Small intestine (tissue), 7 donors: ENCODE results near the gene TTC39C. TPM values are rescaled to one million over a fixed set of nuclear protein-coding genes. Genes with fewer than 3 reads are reported as not detected.
"Not testable (repeated sequence)": the region's sequence is repeated elsewhere in the genome, so short reads cannot be mapped to it uniquely, and the experiment has no call there.

Experiments used
- DNase-seq, 2 donors: peaks; one replicate each; pipeline versions ENCODE4 v3.0.0 to v3.0.0-alpha.2; 2013
- FAIRE-seq: peaks from 2 replicates; lab custom pipeline; 2012; peaks lifted over from hg19 to GRCh38; lab: Jason Lieb, UNC
- H3K27ac ChIP-seq, 3 donors: one replicate each; pipeline ENCODE4 v1.5.1; 2013; ENCODE audit warnings: low read length in 2 of 3, mild to moderate bottlenecking in 2 of 3, control low read depth in 1 of 3, inconsistent platforms in 1 of 3, low read depth in 1 of 3, moderate library complexity in 1 of 3
- H3K27me3 ChIP-seq, 3 donors: one replicate each; pipeline ENCODE4 v1.6.1; 2013; ENCODE audit warnings: low read length in 3 of 3, inconsistent platforms in 1 of 3; ENCODE audit not compliant: control insufficient read depth in 3 of 3, insufficient read depth in 3 of 3
- H3K36me3 ChIP-seq, 3 donors: one replicate each; pipeline ENCODE4 v1.6.1; 2013; ENCODE audit warnings: low read length in 3 of 3, inconsistent platforms in 1 of 3, low read depth in 1 of 3, mild to moderate bottlenecking in 1 of 3, moderate library complexity in 1 of 3; ENCODE audit not compliant: control insufficient read depth in 3 of 3, insufficient read depth in 2 of 3
- H3K4me1 ChIP-seq, 3 donors: one replicate each; pipeline ENCODE4 v1.6.1; 2013; ENCODE audit warnings: low read length in 2 of 3, inconsistent platforms in 1 of 3, low read depth in 1 of 3, mild to moderate bottlenecking in 1 of 3, moderate library complexity in 1 of 3; ENCODE audit not compliant: control insufficient read depth in 3 of 3, insufficient read depth in 2 of 3
- H3K4me3 ChIP-seq, 3 donors: one replicate each; pipeline ENCODE4 v1.5.1; 2013; ENCODE audit warnings: low read length in 3 of 3, control low read depth in 1 of 3, inconsistent platforms in 1 of 3, low read depth in 1 of 3, mild to moderate bottlenecking in 1 of 3, moderate library complexity in 1 of 3
- H3K9me3 ChIP-seq, 2 donors: one replicate each; pipeline ENCODE4 v1.6.1; 2013; ENCODE audit warnings: low read depth in 1 of 2, low read length in 1 of 2; ENCODE audit not compliant: control insufficient read depth in 2 of 2, insufficient read depth in 1 of 2
- WGBS, 3 donors: extraction: QIAGEN DNeasy Blood & Tissue Kit; methylation state at CpG; one replicate each; pipeline ENCODE4 v1.1.7; 2013; 5-methylcytosine and 5-hydroxymethylcytosine counted together
- polyA plus RNA-seq, 4 donors: library from polyadenylated mRNA; stranded (reverse) in 3 of 4; unstranded in 1 of 4; fragments of 200-250 nt in 3 of 4; fragments of 120-200 nt in 1 of 4; gene quantifications; one replicate each; pipeline versions ENCODE4 v1.2.1 to v1.2.3, GENCODE V29; 2013
- donor health status: healthy with polysubstance abuse.
- donor health status: control.
- donor health status: control.
- donor health status: Bipolar disorder and iron deficiency.
- donor health status: healthy.

The TTC39C gene
- polyA plus RNA-seq, 4 donors, result 4.9 to 10.3 (median 8.1) TPM

DNA sequence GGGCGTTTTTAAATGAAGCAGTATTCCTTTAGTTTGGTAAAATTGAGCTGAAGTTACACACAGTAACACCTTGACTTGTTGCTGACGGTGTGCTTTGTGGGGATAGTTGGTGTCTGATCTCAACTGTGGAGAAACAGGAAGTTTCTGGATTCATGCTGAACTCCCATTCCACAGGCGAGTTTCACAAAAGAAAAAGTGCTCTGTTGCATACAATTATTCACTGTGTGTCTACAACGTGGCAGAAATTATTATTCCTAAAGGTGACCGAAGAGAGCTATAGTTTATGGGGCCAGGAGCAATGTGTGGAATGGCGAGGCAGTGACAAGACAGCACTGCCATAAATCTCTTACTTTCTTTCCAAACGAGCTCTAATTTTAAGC, 123.8 kb downstream of the TTC39C start:
- Histone ChIP-seq H3K27ac (peak overlapping the region in 1 of 3 donors; percentile 52), H3K27me3 (peaks cover 0 to 5% (median 0%) of the 10 kb centered on the region in 3 donors), H3K4me1 (no peaks in the 10 kb centered on the region), H3K4me3 (peak overlapping the region in 2 of 3 donors; percentile 49 to 67), H3K9me3 (peaks cover 0 to 4% of the 10 kb centered on the region in 2 donors), H3K36me3 (no peaks in the 10 kb centered on the region)
- WGBS, 3 donors, result 19 to 33% (median 29%) methylated on average over 7 of the region's 7 CpGs
- FAIRE-seq (no peak), DNase-seq (no peak)

DNA sequence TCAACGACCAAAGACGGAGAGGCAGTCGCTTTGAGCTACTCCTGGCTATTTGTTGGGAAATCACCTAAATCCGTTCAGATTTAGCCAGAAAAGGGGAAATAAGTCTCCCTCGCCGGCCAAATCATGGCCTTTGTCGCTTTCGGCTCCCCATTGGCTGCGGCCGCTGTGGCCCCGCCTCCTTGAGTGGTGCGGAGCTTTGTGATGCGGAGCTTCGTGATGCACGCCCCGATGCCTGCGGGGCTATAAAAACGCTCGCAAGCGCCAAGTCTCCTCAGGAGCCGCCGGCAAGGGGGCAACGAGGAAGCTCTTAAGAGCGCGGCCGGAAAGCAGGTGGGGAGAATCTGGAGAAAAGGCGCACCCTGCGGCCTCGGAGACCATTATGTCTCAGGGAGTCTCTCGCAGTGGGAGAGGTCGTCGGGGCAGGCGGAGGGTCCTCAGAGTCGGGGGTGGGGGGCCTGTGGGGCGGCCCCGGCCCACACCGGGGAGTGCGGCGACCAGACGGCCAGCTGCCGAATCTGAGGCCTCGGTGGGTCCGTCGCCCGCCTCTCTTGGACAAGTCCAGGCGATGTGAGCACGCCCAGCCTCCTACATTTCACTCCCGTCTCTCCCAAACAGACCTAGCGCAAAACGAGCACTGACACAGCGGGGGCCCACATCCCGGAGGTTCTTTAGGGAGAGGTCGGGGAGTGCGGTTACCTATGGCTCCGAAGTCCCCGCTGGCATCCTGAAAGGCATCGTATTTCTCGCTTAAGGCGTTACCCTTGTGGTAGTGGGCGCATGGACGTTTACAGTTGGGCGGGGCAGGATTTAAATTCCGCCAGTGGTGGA, 124.4 kb downstream of the TTC39C start, which contains the start of gene CABYR:
Gene CABYR (plus strand): TSS at position 274 of the 828 bp plus-strand sequence. CDS start 4,053 bp downstream, outside the sequence.
- WGBS, 3 donors, result 2 to 3% (median 3%) methylated on average over 53 to 63 of the region's 63 CpGs
- no peak for FAIRE-seq

DNA sequence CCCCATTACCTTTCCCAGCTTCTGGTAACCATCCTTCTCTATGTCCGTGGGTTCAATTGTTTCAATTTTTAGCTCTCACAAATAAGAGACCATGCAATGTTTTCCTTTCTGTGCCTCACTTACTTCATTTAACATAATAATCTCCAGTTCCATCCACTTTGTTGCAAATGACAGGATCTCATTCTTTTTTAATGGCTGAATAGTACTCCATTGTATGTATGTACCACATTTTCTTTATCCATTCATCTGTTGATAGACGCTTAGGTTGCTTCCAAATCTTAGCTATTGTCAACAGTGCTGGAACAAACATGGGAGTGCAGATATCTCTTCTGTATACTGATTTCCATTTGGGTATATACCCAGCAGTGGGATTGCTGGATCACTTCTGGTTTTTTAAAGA, 126.1 kb downstream of the TTC39C start:
- FAIRE-seq (no peak), DNase-seq (no peak)
- 92 to 97% (median 94%) methylated on average over 2 of the region's 2 CpGs for WGBS, 3 donors
- H3K36me3 ChIP-seq, result no peaks in the 10 kb centered on the region
- no peak overlapping the region for H3K27ac ChIP-seq
- H3K9me3 ChIP-seq, result peaks cover 0 to 4% of the 10 kb centered on the region in 2 donors
- H3K4me1 ChIP-seq, result no peaks in the 10 kb centered on the region
- peaks cover 0 to 5% (median 0%) of the 10 kb centered on the region in 3 donors for H3K27me3 ChIP-seq
- H3K4me3 ChIP-seq, result no peak overlapping the region

More for the DNA sequence above, 124.4 kb downstream of the TTC39C start, which contains the start of gene CABYR:
- Histone ChIP-seq H3K4me3 (peak within 1 kb of the TSS; percentile 11 to 67 (median 49)), H3K4me1 (no peaks in the 10 kb centered on the region), H3K27me3 (peaks cover 0 to 5% (median 0%) of the 10 kb centered on the region in 3 donors), H3K27ac (peak within 1 kb of the TSS in 1 of 3 donors; percentile 52), H3K9me3 (peaks cover 0 to 4% of the 10 kb centered on the region in 2 donors), H3K36me3 (no peaks in the 10 kb centered on the region)
- DNase-seq, result peak; percentile 78 to 82

DNA sequence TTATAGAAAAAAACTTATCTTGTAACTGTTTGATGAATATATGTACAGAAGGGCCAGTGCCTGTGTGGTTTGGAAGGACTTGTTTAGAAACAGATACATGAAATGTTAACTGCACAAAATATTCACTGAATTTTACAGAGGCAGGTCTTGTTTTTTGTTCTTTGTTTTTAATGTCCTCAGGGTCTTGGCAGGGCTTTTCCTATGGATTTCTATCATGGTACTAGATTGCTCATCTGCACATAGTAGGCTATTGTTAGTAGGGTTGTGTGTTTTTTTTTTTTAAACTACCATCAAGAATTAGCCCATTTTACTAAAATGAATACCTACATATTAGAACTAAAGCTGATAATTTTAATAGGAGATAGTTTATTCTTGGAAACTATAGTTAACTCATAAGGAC, 127.8 kb downstream of the TTC39C start:
- Histone ChIP-seq H3K4me3 (no peak overlapping the region), H3K27me3 (peaks cover 0 to 5% (median 0%) of the 10 kb centered on the region in 3 donors), H3K27ac (no peak overlapping the region), H3K9me3 (peaks cover 0 to 4% of the 10 kb centered on the region in 2 donors), H3K4me1 (no peaks in the 10 kb centered on the region), H3K36me3 (no peaks in the 10 kb centered on the region)
- FAIRE-seq, result no peak
- no peak for DNase-seq

DNA sequence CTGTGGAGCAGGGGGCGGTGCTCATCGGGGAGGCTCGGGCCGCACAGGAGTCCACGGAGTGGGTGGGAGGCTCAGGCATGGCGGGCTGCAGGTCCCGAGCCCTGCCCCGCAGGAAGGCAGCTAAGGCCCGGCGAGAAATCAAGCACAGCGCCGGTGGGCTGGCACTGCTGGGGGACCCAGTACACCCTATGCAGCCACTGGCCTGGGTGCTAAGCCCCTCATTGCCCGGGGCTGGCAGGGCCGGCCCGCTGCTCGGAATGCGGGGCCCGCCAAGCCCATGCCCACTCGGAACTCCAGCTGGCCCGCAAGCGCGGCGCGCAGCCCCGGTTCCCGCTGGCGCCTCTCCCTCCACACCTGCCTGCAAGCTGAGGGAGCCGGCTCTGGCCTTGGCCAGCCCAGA, 135.0 kb downstream of the TTC39C start:
- not testable (repeated sequence) for H3K27ac ChIP-seq, H3K4me3 ChIP-seq, H3K4me1 ChIP-seq, DNase-seq, H3K9me3 ChIP-seq, FAIRE-seq, H3K36me3 ChIP-seq, H3K27me3 ChIP-seq
- WGBS, 3 donors, result 96% methylated on average over 20 to 28 of the region's 28 CpGs

DNA sequence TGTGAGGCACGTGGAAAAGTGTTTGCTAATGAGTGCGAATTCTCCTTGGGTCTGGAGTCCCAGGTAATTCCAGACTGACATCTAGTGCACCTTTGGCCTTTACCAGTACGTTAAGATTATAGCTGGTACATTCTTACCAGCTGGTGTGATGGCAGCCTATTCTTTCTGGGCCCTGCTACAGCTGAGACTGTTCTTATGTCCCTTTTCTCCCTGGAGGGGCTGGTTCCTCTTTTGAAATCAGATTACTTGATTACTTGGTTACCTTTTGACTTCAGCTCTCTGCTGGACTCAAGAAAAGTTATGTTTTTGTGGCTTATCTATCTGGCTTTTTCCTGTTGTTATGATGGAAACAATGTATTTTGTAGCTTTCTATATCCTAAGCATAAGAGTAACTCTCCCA, 138.8 kb downstream of the TTC39C start:
- Histone ChIP-seq H3K4me3 (no peak overlapping the region), H3K27me3 (no peaks in the 10 kb centered on the region), H3K9me3 (no peaks in the 10 kb centered on the region), H3K27ac (no peak overlapping the region), H3K36me3 (peaks cover 0 to 16% (median 0%) of the 10 kb centered on the region in 3 donors), H3K4me1 (no peaks in the 10 kb centered on the region)
- DNase-seq (no peak), FAIRE-seq (no peak)
- 82 to 88% (median 85%) methylated on average over 3 of the region's 3 CpGs for WGBS, 3 donors

DNA sequence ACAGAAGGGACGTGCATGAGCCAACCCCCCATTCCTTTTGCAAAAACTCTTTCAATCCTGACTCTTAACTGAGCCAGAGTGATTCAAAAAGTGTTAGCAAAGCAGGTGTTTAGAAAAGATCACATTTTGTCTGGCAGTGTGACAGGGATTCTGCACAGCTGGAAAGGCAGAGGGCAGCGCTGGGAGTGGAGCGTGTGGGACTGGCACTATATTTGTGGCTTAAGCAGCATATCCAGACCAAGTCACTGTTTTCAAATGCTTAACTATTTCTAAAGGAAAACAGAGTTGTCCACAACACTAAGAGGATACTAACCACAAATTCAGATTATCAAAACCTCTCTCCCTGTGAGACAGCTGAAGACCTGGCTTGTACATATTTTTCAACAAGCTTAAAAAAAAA, 143.3 kb downstream of the TTC39C start:
- no peaks in the 10 kb centered on the region for H3K27me3 ChIP-seq
- WGBS, 3 donors, result 94 to 98% (median 96%) methylated on average over 3 of the region's 3 CpGs
- FAIRE-seq (no peak), DNase-seq (no peak)
- H3K4me3 ChIP-seq, result no peak overlapping the region
- no peak overlapping the region for H3K27ac ChIP-seq
- peaks cover 0 to 16% (median 4%) of the 10 kb centered on the region in 3 donors for H3K36me3 ChIP-seq
- H3K9me3 ChIP-seq, result no peaks in the 10 kb centered on the region
- H3K4me1 ChIP-seq, result no peaks in the 10 kb centered on the region

DNA sequence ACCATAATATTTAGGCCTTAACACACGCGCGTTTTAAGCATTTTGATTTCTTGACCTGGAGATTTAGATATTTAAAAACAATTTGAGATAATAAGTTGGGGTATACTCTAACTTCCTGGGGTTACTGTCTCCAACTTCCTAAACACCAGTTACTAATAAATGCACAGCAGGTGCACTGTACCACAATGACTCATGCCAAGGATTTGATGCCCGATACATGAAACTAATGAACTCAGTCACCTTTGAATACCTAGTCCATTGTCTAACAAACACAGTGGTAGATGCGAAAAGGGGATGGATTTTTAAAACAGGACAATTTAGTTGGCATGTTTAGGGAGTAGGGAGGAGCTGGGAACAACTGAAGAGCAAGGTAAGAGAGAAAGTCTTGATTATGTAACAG, 145.5 kb downstream of the TTC39C start:
- Histone ChIP-seq H3K36me3 (peaks cover 0 to 17% (median 8%) of the 10 kb centered on the region in 3 donors), H3K4me1 (no peaks in the 10 kb centered on the region), H3K27ac (no peak overlapping the region), H3K9me3 (no peaks in the 10 kb centered on the region), H3K4me3 (no peak overlapping the region), H3K27me3 (no peaks in the 10 kb centered on the region)
- FAIRE-seq (no peak), DNase-seq (no peak)
- WGBS, 3 donors, result 81 to 90% (median 83%) methylated on average over 5 of the region's 5 CpGs
